ENCODE results near the gene WDR5.

DNA sequence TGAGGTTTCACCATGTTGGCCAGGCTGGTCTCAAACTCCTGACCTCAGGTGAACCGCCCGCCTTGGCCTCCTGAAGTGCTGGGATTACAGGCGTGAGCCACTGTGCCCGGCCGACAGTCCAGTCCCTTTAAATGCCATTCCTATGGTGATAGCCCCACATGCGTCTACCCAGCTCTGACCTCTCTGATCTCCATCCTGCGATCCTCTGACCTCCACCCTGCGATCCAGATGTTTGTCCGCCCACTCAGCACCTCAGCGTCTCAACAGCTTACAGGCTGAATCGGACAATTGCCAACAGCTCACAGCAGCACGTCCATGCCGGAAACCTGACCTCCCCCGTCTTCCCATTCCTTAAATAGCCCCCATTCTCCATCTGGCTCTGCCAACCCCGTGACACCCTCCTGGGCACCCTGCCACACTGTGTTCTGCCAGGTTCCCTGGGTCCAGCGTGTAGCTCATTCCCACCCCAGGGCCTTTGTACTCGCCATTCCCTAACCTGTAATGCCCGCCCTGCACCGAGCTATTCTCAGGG, 72.5 kb downstream of the WDR5 start:
- no peak for TF ChIP-seq POLR2AphosphoS5 (IDR thresholded peaks at IDR 0.05; ENCODE audit: borderline replicate concordance, low read depth, low read length)
- no peak for TF ChIP-seq EZH2 (IDR thresholded peaks at IDR 0.05)

All from SK-N-MC (cell line).